RCC 7860 (cell line): ENCODE measurements around the gene PKN1.

Experiments used
- DNase-seq: peaks from one replicate; pipeline ENCODE4 v3.0.0-alpha.2; 2015; ENCODE audit warnings: low spot score
- FAIRE-seq: peaks from 2 replicates; lab custom pipeline; 2012; peaks lifted over from hg19 to GRCh38; lab: Jason Lieb, UNC

Gene PKN1

GRCh38 chr19:14425696-14426138, 7.4 kb upstream of the PKN1 start:
- no peak for DNase-seq
- no peak for FAIRE-seq

DNA sequence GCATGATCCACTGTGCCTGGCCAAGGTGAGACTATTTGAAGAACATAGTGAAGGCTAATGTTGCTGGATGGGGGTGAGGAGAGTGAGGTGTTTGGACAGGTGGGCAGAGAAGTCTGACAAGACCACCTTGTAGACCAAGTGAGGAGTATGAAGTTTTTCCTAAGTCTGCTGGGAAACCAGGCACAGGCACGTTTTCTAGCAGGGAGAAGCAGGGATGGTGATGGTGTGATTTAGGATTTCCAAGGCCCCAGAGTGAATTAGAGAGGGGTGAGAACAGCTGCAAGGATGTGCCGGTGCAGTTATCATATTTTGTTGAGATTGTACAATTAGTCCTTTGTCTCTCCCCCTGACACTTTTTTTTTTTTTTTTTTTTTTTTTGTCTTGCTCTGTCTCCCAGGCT, 5.6 kb upstream of the PKN1 start:
- DNase-seq (no peak), FAIRE-seq (no peak)

- FAIRE-seq = no peak
- no peak for DNase-seq
Observed at GRCh38 chr19:14428882-14429416, 4.2 kb upstream of the PKN1 start.

DNA sequence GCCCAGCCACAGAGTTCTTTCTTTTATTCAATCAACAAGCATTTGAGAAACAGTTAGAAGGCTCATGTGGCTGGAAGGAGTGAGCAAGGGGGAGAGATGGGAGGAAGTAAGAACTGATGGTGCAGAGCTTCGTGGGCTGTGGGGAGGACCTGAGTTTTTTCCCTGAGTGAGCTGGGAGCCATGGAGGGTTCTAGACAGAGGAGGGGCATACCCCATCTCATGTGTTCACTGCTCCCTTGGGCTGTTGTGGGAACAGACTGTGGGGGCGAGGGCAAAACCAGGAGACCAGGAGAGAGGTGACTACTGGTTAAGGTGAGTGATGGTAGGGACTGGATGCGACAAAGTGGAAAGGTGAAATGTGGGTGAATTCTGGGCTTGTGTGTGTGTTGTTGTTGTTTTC, 2.4 kb upstream of the PKN1 start:
- DNase-seq = no peak
- no peak for FAIRE-seq

DNA sequence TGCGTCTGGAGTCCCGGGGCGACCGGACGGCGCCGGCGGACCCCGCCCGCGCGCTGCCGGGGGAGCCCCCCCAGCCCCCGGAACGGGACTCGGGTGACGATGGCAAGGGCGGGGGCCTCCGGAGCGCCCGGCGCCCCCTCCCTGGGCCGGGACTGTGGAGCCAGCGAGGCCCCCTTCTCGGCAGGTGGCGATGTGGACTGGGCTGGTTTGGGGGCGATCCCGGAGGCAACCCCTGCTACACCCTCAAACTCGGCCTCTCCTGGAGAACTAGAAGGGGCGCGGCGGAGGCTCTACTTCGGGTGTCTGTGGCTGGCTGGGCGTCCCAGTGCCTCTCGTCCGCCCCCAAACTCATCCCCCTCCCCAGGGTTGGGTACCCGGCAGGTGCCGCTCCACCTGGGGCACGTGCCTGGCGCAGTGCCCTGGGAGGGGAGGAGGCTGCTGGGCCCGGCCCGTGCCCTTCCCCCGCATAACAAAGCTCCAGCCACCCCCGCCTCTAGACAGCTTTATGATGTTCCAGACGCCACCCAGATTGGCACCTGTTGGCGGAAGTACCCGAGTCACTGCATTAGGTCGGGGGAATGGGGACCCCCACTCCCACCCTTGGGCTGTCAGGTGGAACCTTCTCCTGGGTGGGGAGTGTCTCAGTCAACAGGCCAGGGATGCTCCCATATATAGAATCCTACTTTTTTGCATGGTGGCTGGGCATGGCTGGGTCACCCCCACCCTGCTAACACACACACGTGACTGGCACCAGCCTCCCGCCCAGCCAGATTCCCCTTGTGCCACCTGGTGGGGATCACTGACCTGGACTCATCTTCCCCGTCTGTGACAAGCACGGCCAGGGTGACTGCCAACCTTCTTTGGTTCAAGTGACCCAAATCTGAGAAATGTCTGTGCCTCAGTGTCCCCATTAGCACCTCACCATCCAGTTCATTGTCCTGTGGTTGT, 722 bp downstream of the PKN1 start:
- peak; percentile 27 for DNase-seq
- no peak for FAIRE-seq

GRCh38 chr19:14434543-14435319, 1.6 kb downstream of the PKN1 start:
- DNase-seq (peak; percentile 89), FAIRE-seq (peak; percentile 82)

- DNase-seq (no peak), FAIRE-seq (no peak)
Observed at GRCh38 chr19:14435320-14436050, 2.4 kb downstream of the PKN1 start.

DNA sequence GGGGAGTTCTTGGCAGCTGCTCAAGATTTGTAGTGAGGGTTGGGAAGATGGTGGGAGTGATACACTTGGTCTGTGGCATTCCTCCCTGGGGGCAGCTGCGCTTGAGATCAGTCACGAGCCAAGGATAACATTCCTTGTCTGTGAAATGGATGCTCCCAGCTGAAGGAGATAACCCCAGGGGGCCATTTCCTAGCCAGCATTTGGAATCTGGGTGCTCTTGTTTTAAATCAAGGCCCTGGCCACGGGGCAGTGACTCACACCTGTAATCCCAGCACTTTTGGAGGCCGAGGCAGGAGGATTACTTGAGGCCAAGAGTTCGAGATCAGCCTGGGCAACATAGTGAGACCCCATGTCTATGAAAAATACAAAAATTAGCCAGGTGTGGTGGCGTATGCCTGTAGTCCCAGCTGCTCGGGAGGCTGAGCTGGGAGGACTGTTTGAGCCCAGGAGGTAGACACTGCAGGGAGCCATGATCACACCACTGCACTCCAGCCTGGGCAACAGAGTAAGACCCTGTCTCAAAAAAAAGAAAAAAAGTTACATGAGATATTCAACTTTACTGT, 4.6 kb downstream of the PKN1 start:
- no peak for DNase-seq
- FAIRE-seq = no peak

GRCh38 chr19:14439014-14439413, 5.9 kb downstream of the PKN1 start:
- DNase-seq = no peak
- no peak for FAIRE-seq

GRCh38 chr19:14440049-14440448, 6.9 kb downstream of the PKN1 start:
- DNase-seq = no peak
- no peak for FAIRE-seq

DNA sequence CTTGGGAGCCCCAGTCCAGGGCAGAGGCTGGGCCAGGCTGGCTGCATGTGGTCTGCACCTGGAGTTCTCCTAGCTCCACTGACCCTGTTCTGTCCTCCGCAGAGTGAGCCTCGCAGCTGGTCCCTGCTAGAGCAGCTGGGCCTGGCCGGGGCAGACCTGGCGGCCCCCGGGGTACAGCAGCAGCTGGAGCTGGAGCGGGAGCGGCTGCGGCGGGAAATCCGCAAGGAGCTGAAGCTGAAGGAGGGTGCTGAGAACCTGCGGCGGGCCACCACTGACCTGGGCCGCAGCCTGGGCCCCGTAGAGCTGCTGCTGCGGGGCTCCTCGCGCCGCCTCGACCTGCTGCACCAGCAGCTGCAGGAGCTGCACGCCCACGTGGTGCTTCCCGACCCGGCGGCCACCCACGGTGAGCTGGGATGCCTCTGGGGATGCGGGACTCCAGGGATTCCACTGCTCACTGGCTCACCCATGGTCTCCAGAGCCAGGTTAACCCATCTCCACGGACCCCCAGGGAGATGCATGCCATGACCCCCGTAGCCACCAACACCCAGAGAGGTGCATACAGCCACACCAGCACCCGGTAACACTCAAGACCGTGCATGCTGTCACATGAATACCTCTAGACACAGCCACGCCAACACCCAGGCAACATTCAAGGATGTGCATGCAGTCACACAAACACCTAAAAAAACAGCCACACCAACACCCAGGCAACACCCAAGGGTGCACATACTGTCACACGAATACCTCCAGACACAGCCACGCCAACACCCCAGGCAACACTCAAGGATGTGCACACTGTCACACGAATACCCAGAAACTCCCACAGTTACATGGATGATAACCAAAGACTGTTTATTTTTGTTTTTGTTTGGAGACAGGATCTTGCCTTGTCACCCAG, 8.2 kb downstream of the PKN1 start:
- DNase-seq (no peak), FAIRE-seq (no peak)

DNA sequence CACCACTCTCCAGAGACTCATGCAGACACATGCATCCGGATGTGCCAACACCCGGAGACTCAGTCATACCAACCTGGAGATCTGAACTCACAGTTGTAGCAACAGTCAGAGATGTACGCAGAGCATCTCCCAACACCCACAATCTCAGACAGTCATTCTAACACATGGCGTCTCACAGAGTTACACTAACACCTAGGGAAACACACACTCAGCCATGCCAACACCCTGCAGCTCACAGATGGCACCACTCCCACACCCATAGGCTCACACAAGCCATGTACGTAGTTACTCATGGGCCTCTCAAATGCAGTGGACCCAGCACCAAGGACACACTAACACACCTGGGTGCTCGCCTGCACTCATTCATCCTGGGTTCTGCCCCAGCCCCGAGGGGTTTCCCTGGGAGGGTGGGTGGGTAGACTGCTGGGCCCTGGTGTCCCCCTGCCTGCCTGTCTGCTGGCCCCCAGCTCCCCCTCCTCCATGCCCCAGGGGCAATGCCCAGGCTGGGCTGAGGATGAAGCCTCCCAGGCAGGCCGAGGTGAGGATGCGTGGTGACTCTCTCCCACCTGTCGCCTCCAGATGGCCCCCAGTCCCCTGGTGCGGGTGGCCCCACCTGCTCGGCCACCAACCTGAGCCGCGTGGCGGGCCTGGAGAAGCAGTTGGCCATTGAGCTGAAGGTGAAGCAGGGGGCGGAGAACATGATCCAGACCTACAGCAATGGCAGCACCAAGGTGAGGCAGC, 10.0 kb downstream of the PKN1 start:
- no peak for FAIRE-seq
- no peak for DNase-seq

- DNase-seq (no peak), FAIRE-seq (no peak)
Observed at GRCh38 chr19:14443632-14444216, 10.6 kb downstream of the PKN1 start.

GRCh38 chr19:14446336-14447036, 13.4 kb downstream of the PKN1 start:
- FAIRE-seq = no peak
- DNase-seq = no peak

DNA sequence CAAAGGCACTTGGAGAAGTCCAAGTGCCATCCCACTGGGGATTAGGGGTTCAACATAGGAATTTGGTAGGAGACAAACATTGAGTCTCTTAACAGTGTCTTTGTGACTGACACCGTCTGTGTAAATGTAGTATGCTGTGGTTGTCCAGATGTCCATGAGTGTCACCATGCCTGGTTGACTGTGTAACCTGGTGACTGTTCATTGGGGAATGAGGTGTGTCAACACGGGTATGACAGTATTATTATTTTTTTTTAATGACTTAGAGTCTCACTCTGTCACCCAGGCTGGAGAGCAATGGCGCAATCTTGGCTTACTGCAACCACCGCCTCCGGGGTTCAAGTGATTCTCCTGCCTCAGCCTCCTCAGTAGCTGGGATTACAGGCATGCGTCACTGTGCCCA, 16.2 kb downstream of the PKN1 start:
- no peak for FAIRE-seq
- peak; percentile 16 for DNase-seq

- peak; percentile 17 for DNase-seq
- FAIRE-seq = no peak
Observed at GRCh38 chr19:14450168-14450874, 17.2 kb downstream of the PKN1 start.

DNA sequence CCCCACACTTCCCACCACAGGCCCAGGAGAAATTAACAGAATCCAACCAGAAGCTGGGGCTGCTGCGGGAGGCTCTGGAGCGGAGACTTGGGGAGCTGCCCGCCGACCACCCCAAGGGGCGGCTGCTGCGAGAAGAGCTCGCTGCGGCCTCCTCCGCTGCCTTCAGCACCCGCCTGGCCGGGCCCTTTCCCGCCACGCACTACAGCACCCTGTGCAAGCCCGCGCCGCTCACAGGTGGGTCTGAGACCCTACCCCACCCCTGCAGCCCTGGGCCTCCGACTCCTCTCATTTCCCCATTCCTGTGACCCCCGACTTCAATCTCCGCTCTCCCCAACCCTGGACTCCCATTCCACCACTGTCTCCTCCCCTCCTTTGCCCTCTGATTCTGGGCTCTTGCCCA, 17.8 kb downstream of the PKN1 start:
- FAIRE-seq (no peak), DNase-seq (no peak)
